GM21360 (cell line): ENCODE measurements around the gene ATP6V1G2.
"Not testable (repeated sequence)": the region's sequence is repeated elsewhere in the genome, so short reads cannot be mapped to it uniquely, and the experiment has no call there.

Experiments
- ATAC-seq: cut with Tn5 transposase; IDR thresholded peaks from one replicate; pipeline ENCODE4 v1.9.1; 2021; ENCODE audit warnings: mild to moderate bottlenecking, moderate library complexity; ENCODE audit not compliant: unreplicated experiment

The ATP6V1G2 gene

DNA sequence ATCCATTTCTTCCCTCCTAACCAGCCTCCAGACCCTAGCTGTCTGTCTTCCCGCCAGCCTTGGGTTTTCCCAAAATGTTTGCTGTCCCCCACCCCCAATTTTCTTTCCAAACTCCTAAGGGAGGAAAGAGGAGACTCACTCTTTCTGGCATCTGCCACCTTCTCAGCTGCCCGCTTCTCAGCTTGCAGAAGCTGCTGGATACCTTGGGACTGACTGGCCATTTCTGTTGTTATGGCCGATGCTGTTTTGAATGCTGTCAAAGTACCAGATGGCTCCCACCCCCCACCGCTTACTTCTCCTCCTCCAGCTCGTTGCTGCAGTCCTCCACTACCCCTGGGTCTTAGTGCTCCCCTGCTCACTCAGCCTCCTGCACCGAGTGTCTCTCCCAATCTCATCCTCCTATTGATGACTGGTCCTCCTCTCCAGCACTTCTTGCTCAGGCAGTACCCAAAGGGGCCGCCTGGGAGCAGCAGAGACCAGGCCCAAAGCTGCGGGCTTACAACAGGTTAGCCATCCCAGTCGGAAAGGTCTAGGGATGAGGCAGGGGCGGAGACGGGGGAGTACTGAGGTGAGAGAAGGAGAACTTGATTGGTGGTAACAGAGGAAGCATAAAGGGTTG is at the start of gene ATP6V1G2:
Gene ATP6V1G2, minus strand, starts transcription at position 270 of the 619 bp plus-strand sequence. Its CDS starts 49 bp downstream, at position 221.
- peak; percentile 46 for ATAC-seq

DNA sequence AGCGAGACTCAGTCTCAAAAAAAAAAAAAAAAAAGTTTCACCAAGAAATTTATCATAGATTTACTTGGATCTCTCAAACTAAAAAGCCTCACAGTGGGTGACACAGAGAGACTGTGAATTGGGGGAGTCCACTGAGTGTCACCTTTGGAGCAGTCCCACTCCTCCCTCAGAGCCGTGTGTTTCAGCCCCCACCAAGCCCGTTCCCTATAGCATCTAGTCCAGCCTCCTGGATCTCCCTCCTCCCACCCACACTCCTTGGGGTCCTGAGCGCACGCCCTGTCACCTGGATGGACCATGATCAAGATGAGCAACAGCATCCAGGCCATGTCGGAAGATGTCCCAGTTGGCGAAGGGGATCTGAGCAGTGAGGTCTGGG is 46.0 kb upstream of the ATP6V1G2 start:
- no peak for ATAC-seq

DNA sequence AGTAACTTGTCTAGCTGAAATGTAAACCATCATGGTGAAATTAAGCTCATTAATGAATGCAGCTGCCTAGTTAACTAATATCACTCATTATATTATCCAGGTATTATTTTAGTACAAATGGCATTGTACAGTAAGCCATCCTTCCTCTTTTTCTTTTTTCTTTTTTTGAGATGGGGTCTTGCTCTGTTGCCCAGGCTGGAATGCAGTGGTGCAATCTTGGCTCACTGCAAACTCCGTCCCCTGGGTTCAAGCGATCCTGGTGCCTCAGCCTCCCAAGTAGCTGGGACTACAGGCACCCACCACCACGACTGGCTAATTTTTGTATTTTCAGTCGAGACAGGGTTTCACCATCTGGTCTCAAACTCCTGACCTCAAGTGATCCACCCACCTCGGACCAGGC is 44.3 kb upstream of the ATP6V1G2 start:
- ATAC-seq: not testable (repeated sequence)

- no peak for ATAC-seq
These were observed 42.7 kb upstream of the ATP6V1G2 start for GRCh38 chr6:31588871-31589650.

DNA sequence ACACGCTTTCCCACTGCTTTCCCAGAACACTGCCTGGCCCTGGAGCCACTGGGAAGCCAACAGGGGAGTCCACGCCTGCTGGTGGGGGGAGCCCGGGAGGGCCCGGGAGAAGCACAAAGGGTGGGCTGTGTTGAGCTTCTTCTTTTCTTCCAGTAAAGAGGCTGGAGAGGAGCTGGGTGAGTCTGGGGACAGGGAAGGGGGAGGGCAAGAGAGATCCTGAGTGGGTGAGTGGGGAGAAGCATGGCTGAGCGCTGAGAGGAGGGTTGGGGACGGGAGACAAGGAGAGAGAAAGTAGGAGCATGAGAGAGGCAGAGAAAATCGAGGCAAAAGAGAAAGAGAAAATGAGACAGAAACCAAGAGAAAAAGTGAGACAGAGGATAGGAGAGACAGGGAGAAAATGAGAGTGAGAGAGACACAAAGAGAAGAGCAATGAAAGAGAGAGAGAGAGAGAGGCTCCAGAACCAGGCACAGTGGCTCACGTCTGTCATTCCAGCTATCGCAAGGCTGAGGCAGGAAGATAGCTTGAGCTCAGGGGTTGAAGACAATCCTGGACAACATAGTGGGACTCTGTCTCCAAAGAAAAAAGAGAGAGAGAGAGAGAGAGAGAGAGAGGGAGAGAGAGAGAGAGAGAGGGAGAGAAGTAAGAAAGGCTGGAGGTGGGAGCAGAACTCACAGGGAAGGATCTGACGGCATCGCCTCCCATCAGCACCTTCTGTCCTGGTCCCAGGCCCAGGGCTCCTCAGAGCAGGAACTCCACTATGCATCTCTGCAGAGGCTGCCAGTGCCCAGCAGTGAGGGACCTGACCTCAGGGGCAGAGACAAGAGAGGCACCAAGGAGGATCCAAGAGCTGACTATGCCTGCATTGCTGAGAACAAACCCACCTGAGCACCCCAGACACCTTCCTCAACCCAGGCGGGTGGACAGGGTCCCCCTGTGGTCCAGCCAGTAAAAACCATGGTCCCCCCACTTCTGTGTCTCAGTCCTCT is 41.7 kb upstream of the ATP6V1G2 start:
- ATAC-seq: no peak

- no peak for ATAC-seq
These were observed 40.3 kb upstream of the ATP6V1G2 start for GRCh38 chr6:31586599-31587281.

DNA sequence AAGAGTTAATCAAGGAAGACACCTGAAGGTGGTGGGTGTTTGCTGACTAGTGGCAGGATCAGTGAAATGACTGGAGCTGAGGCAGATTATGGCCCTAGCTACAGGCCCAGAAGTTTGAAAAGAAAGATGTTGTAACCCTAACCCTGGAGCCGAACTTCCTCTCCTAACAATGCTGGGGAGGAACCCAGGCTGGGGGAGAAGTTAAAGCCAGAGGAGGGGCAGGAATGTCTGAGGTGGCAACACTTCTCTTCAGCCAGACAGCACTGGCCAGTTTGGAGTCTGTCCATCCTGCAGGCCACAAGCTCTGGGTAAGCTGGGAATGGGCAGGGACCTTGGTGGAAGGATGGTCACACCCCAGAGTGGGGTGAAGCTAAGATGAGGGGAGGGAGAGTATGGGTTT is 39.6 kb upstream of the ATP6V1G2 start, which contains the start of gene LST1:
Gene LST1, plus strand, starts transcription at position 270 of the 400 bp plus-strand sequence. CDS start 1,023 bp downstream, outside the sequence.
- no peak for ATAC-seq

DNA sequence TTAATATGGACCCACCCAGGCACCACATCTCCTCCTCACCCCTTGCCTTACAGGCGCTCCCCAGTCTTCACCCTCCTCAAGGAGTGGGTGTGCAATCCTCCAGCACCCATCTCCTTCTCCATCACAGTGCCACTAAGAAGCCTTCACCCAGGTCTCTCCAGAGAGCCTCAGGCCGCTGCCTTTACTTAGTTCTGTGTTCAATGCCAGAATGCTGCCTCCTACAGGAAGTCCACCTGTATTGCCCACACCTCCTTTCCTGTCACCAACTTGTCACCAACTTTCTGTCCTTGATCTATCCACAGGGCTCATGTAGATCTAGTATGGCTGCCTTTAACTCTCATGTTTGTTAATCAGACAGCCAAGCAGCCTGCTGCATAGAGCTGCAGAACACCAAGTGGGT is 39.1 kb upstream of the ATP6V1G2 start:
- no peak for ATAC-seq

- no peak for ATAC-seq
These were observed 35.8 kb upstream of the ATP6V1G2 start, which contains the start of gene LTB for GRCh38 chr6:31582230-31582643. LTB (minus strand) TSS chr6:31582424; CDS start chr6:31582417, 7 bp downstream.

- ATAC-seq: no peak
These were observed 35.2 kb upstream of the ATP6V1G2 start for GRCh38 chr6:31581434-31582229.

GRCh38 chr6:31580807-31581433 is 34.5 kb upstream of the ATP6V1G2 start:
- ATAC-seq: peak; percentile 51

DNA sequence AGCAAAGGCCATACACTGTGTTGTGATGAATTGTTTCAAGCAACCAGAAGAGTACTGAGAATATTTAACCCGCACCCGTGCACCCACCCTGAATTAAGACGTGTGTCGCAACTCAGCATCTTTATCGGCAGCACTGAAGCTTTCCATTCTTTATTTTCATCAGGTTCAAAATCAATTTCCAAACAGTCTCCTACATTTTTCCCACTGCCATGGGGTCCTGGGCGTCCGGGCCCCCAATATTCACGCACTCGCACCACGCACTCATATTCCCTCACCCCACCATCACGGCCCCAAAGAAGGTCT is 34.0 kb upstream of the ATP6V1G2 start:
- ATAC-seq: no peak

- no peak for ATAC-seq
These were observed 33.4 kb upstream of the ATP6V1G2 start for GRCh38 chr6:31579546-31580437.

GRCh38 chr6:31579119-31579505 is 32.7 kb upstream of the ATP6V1G2 start:
- ATAC-seq: no peak

- ATAC-seq: no peak
These were observed 32.0 kb upstream of the ATP6V1G2 start for GRCh38 chr6:31578184-31579118.

- ATAC-seq: no peak
These were observed 31.2 kb upstream of the ATP6V1G2 start for GRCh38 chr6:31577579-31577966.

DNA sequence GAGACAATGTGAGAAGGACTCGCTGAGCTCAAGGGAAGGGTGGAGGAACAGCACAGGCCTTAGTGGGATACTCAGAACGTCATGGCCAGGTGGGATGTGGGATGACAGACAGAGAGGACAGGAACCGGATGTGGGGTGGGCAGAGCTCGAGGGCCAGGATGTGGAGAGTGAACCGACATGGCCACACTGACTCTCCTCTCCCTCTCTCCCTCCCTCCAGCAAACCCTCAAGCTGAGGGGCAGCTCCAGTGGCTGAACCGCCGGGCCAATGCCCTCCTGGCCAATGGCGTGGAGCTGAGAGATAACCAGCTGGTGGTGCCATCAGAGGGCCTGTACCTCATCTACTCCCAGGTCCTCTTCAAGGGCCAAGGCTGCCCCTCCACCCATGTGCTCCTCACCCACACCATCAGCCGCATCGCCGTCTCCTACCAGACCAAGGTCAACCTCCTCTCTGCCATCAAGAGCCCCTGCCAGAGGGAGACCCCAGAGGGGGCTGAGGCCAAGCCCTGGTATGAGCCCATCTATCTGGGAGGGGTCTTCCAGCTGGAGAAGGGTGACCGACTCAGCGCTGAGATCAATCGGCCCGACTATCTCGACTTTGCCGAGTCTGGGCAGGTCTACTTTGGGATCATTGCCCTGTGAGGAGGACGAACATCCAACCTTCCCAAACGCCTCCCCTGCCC is 30.6 kb upstream of the ATP6V1G2 start:
- ATAC-seq: no peak
